Hepatocyte (in vitro differentiated cells): Measurements from ENCODE around the gene PPDPF. TPM values are rescaled to one million over a fixed set of nuclear protein-coding genes. Genes with fewer than 3 reads are reported as not detected.

ENCODE experiments used
- DNase-seq: peaks from one replicate; pipeline ENCODE4 v3.0.0-alpha.2; 2016; ENCODE audit warnings: low spot score
- H2AFZ ChIP-seq: fragments of 200-600 bp; sonication (generic); 2 replicates; pipeline ENCODE4 v1.6.0; 2016; ENCODE audit warnings: antibody characterized with exemption, mild to moderate bottlenecking
- H3K27ac ChIP-seq: fragments of 200-600 bp; sonication (generic); 2 replicates; pipeline ENCODE4 v1.5.1; 2016; ENCODE audit warnings: mild to moderate bottlenecking
- H3K27me3 ChIP-seq: fragments of 200-600 bp; sonication (generic); 2 replicates; pipeline ENCODE4 v1.6.1; 2016
- H3K36me3 ChIP-seq: fragments of 200-600 bp; sonication (generic); replicated peaks from 2 replicates; pipeline ENCODE4 v1.5.1; 2016; ENCODE audit warnings: low read depth; ENCODE audit not compliant: insufficient read depth
- H3K4me1 ChIP-seq: fragments of 200-600 bp; sonication (generic); 2 replicates; pipeline ENCODE4 v1.5.1; 2016; ENCODE audit warnings: mild to moderate bottlenecking, moderate library complexity; ENCODE audit not compliant: insufficient read depth
- H3K4me2 ChIP-seq: fragments of 200-600 bp; sonication (generic); 2 replicates; pipeline ENCODE4 v1.6.0; 2016
- H3K4me3 ChIP-seq: fragments of 200-600 bp; sonication (generic); 2 replicates; pipeline ENCODE4 v1.5.1; 2016; ENCODE audit warnings: mild to moderate bottlenecking
- H3K79me2 ChIP-seq: fragments of 200-600 bp; sonication (generic); 2 replicates; pipeline ENCODE4 v1.6.0; 2017; ENCODE audit warnings: mild to moderate bottlenecking
- H3K9me2 ChIP-seq: fragments of 200-600 bp; sonication (generic); replicated peaks from 2 replicates; pipeline ENCODE4 v1.6.0; 2017; ENCODE audit warnings: mild to moderate bottlenecking; ENCODE audit not compliant: insufficient read depth
- H3K9me3 ChIP-seq: fragments of 200-600 bp; sonication (generic); 2 replicates; pipeline ENCODE4 v1.5.1; 2016; ENCODE audit warnings: low read depth, mild to moderate bottlenecking
- H4K20me1 ChIP-seq: fragments of 200-600 bp; sonication (generic); 2 replicates; pipeline ENCODE4 v1.6.0; 2016; ENCODE audit warnings: mild to moderate bottlenecking; ENCODE audit not compliant: insufficient read depth, poor library complexity, severe bottlenecking
- CTCF ChIP-seq: fragments of 200-600 bp; sonication (generic); IDR thresholded peaks from 2 replicates; pipeline ENCODE4 v1.5.1; 2016; ENCODE audit warnings: antibody characterized with exemption, mild to moderate bottlenecking; ENCODE audit not compliant: poor library complexity
- EZH2 ChIP-seq: fragments of 200-600 bp; sonication (generic); IDR thresholded peaks from 2 replicates; pipeline ENCODE4 v1.6.1; 2016; ENCODE audit warnings: antibody characterized with exemption, mild to moderate bottlenecking, borderline replicate concordance
- EZH2phosphoT487 ChIP-seq: fragments of 200-600 bp; sonication (generic); IDR thresholded peaks from one replicate; pipeline ENCODE4 v1.6.1; 2018; ENCODE audit warnings: antibody characterized with exemption, mild to moderate bottlenecking, low read depth, moderate library complexity; ENCODE audit not compliant: unreplicated experiment, severe bottlenecking
- WGBS: methylation state at CpG from one replicate; pipeline ENCODE4 v1.1.6; 2016; ENCODE audit warnings: low lambda C conversion rate; ENCODE audit errors: missing lambda C conversion rate; 5-methylcytosine and 5-hydroxymethylcytosine counted together
- polyA plus RNA-seq: library from polyadenylated mRNA; unstranded; fragments of >200 nt; fragmentation: Nextera tagmentation; extraction: Ambion mirVana; gene quantifications from 2 replicates; pipeline ENCODE4 v1.2.1, GENCODE V29; 2016
- total RNA-seq: library from RNA; depleted of rRNA; stranded (reverse); fragments of >200 nt; gene quantifications from 2 replicates; pipeline ENCODE4 v1.2.3, GENCODE V29; 2014

The PPDPF gene
- total and polyA plus RNA-seq, 2 experiments from 2014 or later = 55.1 to 333 TPM

- Histone ChIP-seq H3K9me2 (no peaks in the 10 kb centered on the region), H4K20me1 (no peaks in the 10 kb centered on the region), H3K4me3 (no peak overlapping the region), H3K36me3 (no peaks in the 10 kb centered on the region), H2AFZ (peak overlapping the region; percentile 18), H3K27ac (no peak overlapping the region), H3K9me3 (no peaks in the 10 kb centered on the region), H3K4me1 (peaks cover 3% of the 10 kb centered on the region), H3K79me2 (no peaks in the 10 kb centered on the region), H3K27me3 (no peaks in the 10 kb centered on the region), H3K4me2 (peak overlapping the region; percentile 90)
- TF ChIP-seq CTCF (peak; percentile 85), EZH2phosphoT487 (no peak), EZH2 (no peak)
- DNase-seq = peak; percentile 93
- WGBS = 41% methylated on average over 14 of the region's 34 CpGs
These were observed 17.1 kb downstream of the PPDPF start for GRCh38 chr20:63537525-63538203.

GRCh38 chr20:63538204-63539091, 17.9 kb downstream of the PPDPF start:
- no peaks in the 10 kb centered on the region for H4K20me1 ChIP-seq
- no peak overlapping the region for H3K4me3 ChIP-seq
- no peak overlapping the region for H3K27ac ChIP-seq
- 78% methylated on average over 15 of the region's 27 CpGs for WGBS
- H3K27me3 ChIP-seq = no peaks in the 10 kb centered on the region
- H3K4me1 ChIP-seq = peaks cover 3% of the 10 kb centered on the region
- TF ChIP-seq CTCF (no peak), EZH2 (no peak), EZH2phosphoT487 (no peak)
- H3K4me2 ChIP-seq = peak overlapping the region; percentile 90
- DNase-seq = peak; percentile 57
- no peaks in the 10 kb centered on the region for H3K79me2 ChIP-seq
- no peaks in the 10 kb centered on the region for H3K36me3 ChIP-seq
- H3K9me2 ChIP-seq = no peaks in the 10 kb centered on the region
- no peaks in the 10 kb centered on the region for H3K9me3 ChIP-seq
- H2AFZ ChIP-seq = no peak overlapping the region

GRCh38 chr20:63539092-63539430, 18.5 kb downstream of the PPDPF start:
- no peaks in the 10 kb centered on the region for H3K79me2 ChIP-seq
- no peak overlapping the region for H3K4me2 ChIP-seq
- 94% methylated on average over 12 of the region's 12 CpGs for WGBS
- no peaks in the 10 kb centered on the region for H3K9me2 ChIP-seq
- no peak overlapping the region for H3K4me3 ChIP-seq
- no peaks in the 10 kb centered on the region for H3K27me3 ChIP-seq
- TF ChIP-seq EZH2 (no peak), CTCF (no peak), EZH2phosphoT487 (no peak)
- DNase-seq = no peak
- H4K20me1 ChIP-seq = no peaks in the 10 kb centered on the region
- no peak overlapping the region for H3K27ac ChIP-seq
- H3K36me3 ChIP-seq = no peaks in the 10 kb centered on the region
- no peaks in the 10 kb centered on the region for H3K9me3 ChIP-seq
- H3K4me1 ChIP-seq = peaks cover 3% of the 10 kb centered on the region
- no peak overlapping the region for H2AFZ ChIP-seq
